Activated T-cell treated with anti-CD3 and anti-CD28 coated beads, Interleukin-2, amount 50 U/mL, for 72 hours (primary cell): ENCODE results near the gene TMC6. TPM values are rescaled to one million over a fixed set of nuclear protein-coding genes. Genes with fewer than 3 reads are reported as not detected.
A peak's percentile ranks its signal among the peaks of the same experiment; 100 is the strongest.

ENCODE experiments used
- ATAC-seq, 2 donors: fragments of 150-1000 bp; cut with Tn5 transposase; replicated peaks in 1 of 2; 2 replicates each; pipeline ENCODE4 v1.10.0; 2021; ENCODE audit warnings: moderate library complexity in 2 of 2, mild to moderate bottlenecking in 1 of 2
- DNase-seq, 2 donors: peaks; one replicate each; pipeline ENCODE4 v3.0.0; 2021 to 2022; ENCODE audit warnings: mixed read lengths in 1 of 2
- H3K27ac Mint-ChIP-seq: one replicate; pipeline ENCODE4 v1.8.0; 2022; ENCODE audit warnings: mild to moderate bottlenecking, moderate library complexity, mixed read lengths
- H3K27me3 Mint-ChIP-seq: one replicate; pipeline ENCODE4 v1.8.0; 2022; ENCODE audit warnings: low read depth, mixed read lengths
- H3K36me3 Mint-ChIP-seq, 2 donors: one replicate each; pipeline ENCODE4 v1.8.0; 2022; ENCODE audit warnings: mixed read lengths in 2 of 2, mild to moderate bottlenecking in 1 of 2; ENCODE audit not compliant: insufficient read depth in 2 of 2
- H3K4me1 Mint-ChIP-seq: one replicate; pipeline ENCODE4 v1.8.0; 2022; ENCODE audit warnings: low read depth, mixed read lengths
- H3K4me3 Mint-ChIP-seq, 2 donors: one replicate each; pipeline ENCODE4 v1.8.0; 2022; ENCODE audit warnings: mild to moderate bottlenecking in 2 of 2, mixed read lengths in 2 of 2, moderate library complexity in 2 of 2
- H3K9me3 Mint-ChIP-seq, 2 donors: one replicate each; pipeline ENCODE4 v1.8.0; 2022; ENCODE audit warnings: mixed read lengths in 2 of 2
- total RNA-seq, 2 donors: library from RNA; stranded (reverse); gene quantifications; one replicate each; pipeline ENCODE4 v1.2.3, GENCODE V29; 2022

TMC6 gene
- total RNA-seq, 2 donors from 2014 or later, result 129 to 137 TPM

- Mint-ChIP-seq H3K36me3 (peaks cover 1 to 15% of the 10 kb centered on the region in 2 donors), H3K9me3 (no peaks in the 10 kb centered on the region), H3K4me3 (no peak overlapping the region), H3K27me3 (no peaks in the 10 kb centered on the region), H3K4me1 (peaks cover 81% of the 10 kb centered on the region), H3K27ac (no peak overlapping the region)
- ATAC-seq, result no peak
- no peak for DNase-seq
These were observed 6.4 kb upstream of the TMC6 start for GRCh38 chr17:78134899-78135385.

GRCh38 chr17:78133971-78134898 is 5.7 kb upstream of the TMC6 start:
- H3K36me3 Mint-ChIP-seq, result peaks cover 1 to 15% of the 10 kb centered on the region in 2 donors
- DNase-seq (peak; percentile 79 to 84), ATAC-seq (peak; percentile 24 to 29)
- no peak overlapping the region for H3K27ac Mint-ChIP-seq
- peak overlapping the region; percentile 29 to 90 for H3K4me3 Mint-ChIP-seq
- no peaks in the 10 kb centered on the region for H3K27me3 Mint-ChIP-seq
- H3K9me3 Mint-ChIP-seq, result no peaks in the 10 kb centered on the region
- H3K4me1 Mint-ChIP-seq, result peaks cover 83% of the 10 kb centered on the region

DNA sequence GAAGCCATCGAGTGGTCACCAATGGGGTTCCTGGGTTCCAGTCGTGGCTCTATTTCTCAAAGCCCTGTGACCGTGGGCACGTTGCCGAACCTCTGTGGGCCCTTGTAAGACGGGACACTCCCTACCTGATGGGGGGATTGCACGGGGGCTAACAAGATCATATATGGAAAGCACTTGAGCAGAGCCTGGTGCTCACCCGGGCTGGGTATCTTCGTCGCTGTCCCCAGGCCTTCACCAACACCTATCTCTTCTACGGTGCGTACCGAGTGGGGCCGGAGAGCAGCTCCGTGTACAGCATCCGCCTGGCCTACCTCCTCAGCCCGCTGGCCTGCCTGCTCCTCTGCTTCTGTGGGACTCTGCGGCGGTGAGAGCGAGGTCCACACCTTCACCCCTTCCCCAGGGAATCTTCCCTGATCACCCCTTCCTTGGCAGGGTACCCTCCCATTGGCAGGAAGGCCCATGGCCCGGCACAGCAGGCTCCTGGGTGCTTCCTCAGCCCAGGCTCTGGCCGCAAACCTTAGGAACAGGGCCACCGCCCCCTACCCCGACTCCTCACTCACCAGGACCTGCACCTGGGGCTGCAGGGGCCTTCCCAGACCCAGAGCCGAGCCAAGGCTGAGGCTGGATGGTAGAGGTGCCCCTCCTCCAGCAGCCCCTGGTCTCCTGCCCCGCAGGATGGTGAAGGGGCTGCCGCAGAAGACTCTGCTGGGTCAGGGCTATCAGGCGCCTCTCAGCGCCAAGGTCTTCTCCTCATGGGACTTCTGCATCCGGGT is 4.8 kb upstream of the TMC6 start:
- peak overlapping the region; percentile 29 to 90 for H3K4me3 Mint-ChIP-seq
- H3K27ac Mint-ChIP-seq, result no peak overlapping the region
- no peaks in the 10 kb centered on the region for H3K27me3 Mint-ChIP-seq
- no peaks in the 10 kb centered on the region for H3K9me3 Mint-ChIP-seq
- peaks cover 1 to 16% of the 10 kb centered on the region in 2 donors for H3K36me3 Mint-ChIP-seq
- ATAC-seq (no peak), DNase-seq (no peak)
- H3K4me1 Mint-ChIP-seq, result peaks cover 79% of the 10 kb centered on the region

DNA sequence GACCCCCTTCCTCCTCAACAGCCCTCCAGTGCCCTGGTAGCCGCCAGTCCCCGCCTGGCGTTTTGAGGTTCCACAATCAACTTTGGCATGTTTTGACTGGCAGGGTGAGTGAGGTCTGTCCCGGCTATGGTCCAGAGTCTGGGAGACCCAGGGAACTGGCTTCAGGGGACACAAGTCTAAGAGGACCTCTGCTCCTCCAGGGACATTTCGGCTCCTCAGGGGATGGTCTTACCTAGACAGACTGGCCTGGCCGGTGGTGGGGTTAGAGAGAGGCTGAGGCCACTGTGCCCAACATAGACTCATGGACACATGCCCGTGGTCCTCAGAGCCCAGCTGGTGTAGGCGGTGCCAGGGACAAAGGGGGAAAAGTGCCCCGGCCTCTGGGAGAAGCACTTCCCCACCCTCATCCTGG is 4.2 kb upstream of the TMC6 start:
- no peaks in the 10 kb centered on the region for H3K27me3 Mint-ChIP-seq
- peak in 1 of 2 donors; percentile 28 for DNase-seq
- peaks cover 75% of the 10 kb centered on the region for H3K4me1 Mint-ChIP-seq
- H3K36me3 Mint-ChIP-seq, result peaks cover 1 to 16% of the 10 kb centered on the region in 2 donors
- ATAC-seq, result no peak
- no peaks in the 10 kb centered on the region for H3K9me3 Mint-ChIP-seq
- peak overlapping the region; percentile 39 for H3K27ac Mint-ChIP-seq
- H3K4me3 Mint-ChIP-seq, result peak overlapping the region; percentile 29 to 90

GRCh38 chr17:78132084-78132676 is 3.6 kb upstream of the TMC6 start:
- peak; percentile 16 to 20 for ATAC-seq

DNA sequence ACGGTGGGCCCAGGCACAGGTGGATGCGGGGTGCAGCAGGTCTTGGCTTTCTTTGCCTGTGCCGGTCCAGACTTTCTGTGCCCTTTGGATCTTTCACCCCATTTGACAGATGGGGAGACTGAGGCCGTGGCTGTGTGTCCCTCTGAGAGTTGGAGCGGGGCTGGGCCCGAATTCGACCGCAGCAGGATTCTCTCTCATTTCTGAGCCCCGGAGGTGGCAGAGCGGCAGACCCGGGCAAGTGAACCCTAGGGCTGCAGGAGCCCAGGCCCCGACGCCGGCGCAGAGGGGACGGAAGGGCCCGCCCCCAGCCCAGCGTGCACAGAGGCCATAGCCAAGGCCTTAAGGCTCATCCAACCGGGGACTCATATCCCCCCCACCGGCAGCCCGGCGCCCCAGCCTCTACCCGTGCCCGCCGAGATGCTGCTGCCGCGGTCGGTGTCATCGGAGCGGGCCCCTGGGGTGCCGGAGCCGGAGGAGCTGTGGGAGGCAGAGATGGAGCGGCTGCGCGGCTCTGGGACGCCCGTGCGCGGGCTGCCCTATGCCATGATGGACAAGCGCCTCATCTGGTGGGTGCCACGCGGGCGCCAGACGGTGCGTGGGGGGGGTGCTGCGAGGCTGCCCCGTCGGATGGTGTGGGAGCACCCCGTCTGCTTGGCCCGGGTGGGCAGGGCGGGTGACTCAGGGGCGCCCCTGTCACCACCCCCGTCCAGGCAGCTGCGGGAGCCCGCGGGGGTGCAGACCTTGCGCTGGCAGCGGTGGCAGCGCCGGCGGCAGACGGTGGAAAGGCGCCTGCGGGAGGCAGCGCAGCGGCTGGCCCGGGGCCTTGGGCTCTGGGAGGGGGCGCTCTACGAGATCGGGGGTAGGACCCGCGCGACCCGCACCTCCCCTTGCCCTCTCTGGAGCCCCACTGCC is 2.9 kb upstream of the TMC6 start:
- Mint-ChIP-seq H3K27me3 (no peaks in the 10 kb centered on the region), H3K4me3 (peak overlapping the region; percentile 97), H3K4me1 (peaks cover 74% of the 10 kb centered on the region), H3K36me3 (peaks cover 1 to 16% of the 10 kb centered on the region in 2 donors), H3K27ac (peak overlapping the region; percentile 87), H3K9me3 (no peaks in the 10 kb centered on the region)
- peak; percentile 69 to 74 for DNase-seq
- peak; percentile 24 to 26 for ATAC-seq

More at GRCh38 chr17:78132084-78132676, 3.6 kb upstream of the TMC6 start:
- H3K4me1 Mint-ChIP-seq, result peaks cover 74% of the 10 kb centered on the region
- H3K27ac Mint-ChIP-seq, result peak overlapping the region; percentile 39
- H3K9me3 Mint-ChIP-seq, result no peaks in the 10 kb centered on the region
- H3K36me3 Mint-ChIP-seq, result peaks cover 1 to 16% of the 10 kb centered on the region in 2 donors
- H3K27me3 Mint-ChIP-seq, result no peaks in the 10 kb centered on the region
- peak overlapping the region; percentile 29 to 90 for H3K4me3 Mint-ChIP-seq
- peak; percentile 69 to 73 for DNase-seq

GRCh38 chr17:78130437-78131101 is 2.0 kb upstream of the TMC6 start, which contains the start of gene TMC8:
Gene TMC8 (plus strand): TSS chr17:78130771. CDS start chr17:78131589, 818 bp downstream.
- Mint-ChIP-seq H3K4me1 (peaks cover 74% of the 10 kb centered on the region), H3K27ac (peak within 1 kb of the TSS; percentile 87), H3K4me3 (peak within 1 kb of the TSS; percentile 97), H3K36me3 (peaks cover 1 to 10% of the 10 kb centered on the region in 2 donors), H3K9me3 (no peaks in the 10 kb centered on the region), H3K27me3 (no peaks in the 10 kb centered on the region)
- DNase-seq (peak; percentile 77 to 83), ATAC-seq (peak; percentile 45)

DNA sequence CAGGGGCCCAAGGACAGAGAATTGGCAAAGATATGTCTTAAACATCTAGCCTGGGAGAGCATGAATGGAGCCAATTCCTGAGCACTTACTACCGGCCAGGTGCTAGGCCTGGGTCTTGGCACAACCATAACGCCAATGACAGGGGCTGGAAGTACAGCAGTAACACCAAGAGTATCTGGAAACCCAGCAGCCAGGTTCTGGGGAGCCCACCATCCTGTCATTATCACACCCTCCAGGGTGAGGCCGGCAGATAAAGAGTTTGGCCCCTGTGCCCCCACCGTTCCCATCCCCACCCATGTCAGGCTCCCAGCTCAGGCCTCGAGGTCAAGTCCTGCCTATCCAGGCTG is 1.5 kb upstream of the TMC6 start:
- ATAC-seq (no peak), DNase-seq (no peak)
- peaks cover 73% of the 10 kb centered on the region for H3K4me1 Mint-ChIP-seq
- no peaks in the 10 kb centered on the region for H3K27me3 Mint-ChIP-seq
- H3K9me3 Mint-ChIP-seq, result no peaks in the 10 kb centered on the region
- peak overlapping the region; percentile 17 for H3K27ac Mint-ChIP-seq
- H3K36me3 Mint-ChIP-seq, result peaks cover 1 to 7% of the 10 kb centered on the region in 2 donors
- peak overlapping the region; percentile 97 for H3K4me3 Mint-ChIP-seq

DNA sequence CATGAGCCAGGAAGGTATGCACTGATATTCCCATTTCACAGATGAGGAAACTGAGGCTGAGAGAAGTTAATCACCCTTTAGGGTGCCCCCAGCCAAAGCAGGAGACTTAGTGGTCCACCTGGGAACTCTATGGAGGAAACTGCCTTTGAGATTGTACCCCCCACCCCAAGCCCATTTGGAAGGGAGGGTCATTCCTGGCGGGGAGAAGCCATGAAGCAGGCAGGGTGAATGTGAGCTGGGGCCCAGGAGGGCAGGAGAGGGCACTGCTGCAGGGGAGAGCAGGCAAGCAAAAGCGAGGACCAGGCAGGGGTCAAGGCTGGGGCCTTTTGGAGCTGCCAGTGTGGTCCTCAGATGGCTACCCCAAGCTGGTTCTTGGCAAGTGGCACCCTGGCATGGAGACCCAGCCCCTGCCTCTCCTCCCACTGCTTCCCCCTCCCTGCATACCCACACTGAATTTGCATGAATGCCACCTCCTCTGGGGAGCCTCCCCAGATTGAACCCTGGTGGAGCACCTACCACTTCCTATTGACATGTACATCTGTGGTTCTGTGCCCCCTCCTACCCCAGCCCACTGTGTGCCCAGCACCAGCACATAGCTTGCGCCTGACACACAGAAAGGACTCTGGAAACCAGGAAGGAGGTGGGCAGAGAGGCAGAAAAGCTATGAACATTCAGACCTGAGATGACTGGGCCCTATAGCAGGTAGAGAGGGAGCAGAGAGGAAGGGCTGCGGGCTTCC is 965 bp upstream of the TMC6 start:
- Mint-ChIP-seq H3K27me3 (no peaks in the 10 kb centered on the region), H3K9me3 (no peaks in the 10 kb centered on the region), H3K36me3 (peaks cover 1 to 7% of the 10 kb centered on the region in 2 donors), H3K4me3 (peak overlapping the region; percentile 97), H3K4me1 (peaks cover 69% of the 10 kb centered on the region), H3K27ac (peak overlapping the region; percentile 91)
- ATAC-seq (no peak), DNase-seq (peak; percentile 44 to 49)

DNA sequence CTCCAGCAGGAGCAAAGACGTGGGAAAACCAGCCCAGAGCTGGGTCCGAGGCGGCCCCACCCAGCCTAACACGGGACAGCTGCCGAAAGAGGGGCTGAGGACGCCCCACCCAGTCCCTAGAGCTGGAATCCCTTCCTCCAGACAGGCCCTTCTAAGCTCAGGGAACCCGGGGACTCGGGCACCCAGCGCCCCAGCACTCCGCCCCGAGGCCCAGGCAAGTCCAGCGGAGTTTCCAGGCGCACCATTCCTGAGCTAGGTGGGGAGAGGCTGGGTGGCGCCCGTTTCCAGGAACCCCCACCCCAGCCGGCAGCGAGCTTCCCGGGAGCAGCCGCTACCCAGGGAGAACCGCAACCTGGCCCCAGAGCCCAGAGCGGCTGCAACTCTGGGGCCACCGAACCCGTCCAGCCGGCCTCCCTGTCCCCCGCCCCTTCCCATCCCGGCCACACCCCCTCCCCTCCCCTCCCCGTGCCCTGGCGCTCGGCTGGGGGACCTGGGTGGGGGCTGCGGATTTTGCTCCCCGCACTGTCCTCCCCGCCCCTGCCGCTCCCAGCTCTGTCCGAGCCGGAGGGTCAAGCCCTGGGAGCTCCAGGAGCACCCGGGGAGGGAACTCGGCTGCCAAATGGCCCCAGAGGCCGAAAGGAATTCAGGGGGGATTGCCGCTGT is 536 bp downstream of the TMC6 start:
- H3K4me3 Mint-ChIP-seq, result peak overlapping the region; percentile 92 to 94
- peaks cover 8 to 17% of the 10 kb centered on the region in 2 donors for H3K36me3 Mint-ChIP-seq
- no peaks in the 10 kb centered on the region for H3K27me3 Mint-ChIP-seq
- H3K4me1 Mint-ChIP-seq, result peaks cover 69% of the 10 kb centered on the region
- H3K9me3 Mint-ChIP-seq, result no peaks in the 10 kb centered on the region
- DNase-seq (no peak), ATAC-seq (no peak)
- no peak overlapping the region for H3K27ac Mint-ChIP-seq
